Omental fat pad (tissue), 4 donors: ENCODE results near the gene CIDEC. TPM values are rescaled to one million over a fixed set of nuclear protein-coding genes. Genes with fewer than 3 reads are reported as not detected.

Source experiments
- ATAC-seq: fragments of 150-250 bp; one replicate; pipeline ENCODE4 v1.9.1; 2016; ENCODE audit warnings: mild to moderate bottlenecking, moderate library complexity; ENCODE audit not compliant: low FRiP score
- DNase-seq: peaks from one replicate; pipeline ENCODE4 v3.0.0-alpha.2; 2019; ENCODE audit warnings: low spot score
- small RNA-seq: library from RNA; depleted of rRNA; stranded (forward); fragments of <200 nt; gene quantifications from one replicate; pipeline ENCODE3, GENCODE V24; 2016
- total RNA-seq, 4 donors: library from RNA; depleted of rRNA; stranded (reverse); fragments of >200 nt; gene quantifications; one replicate each; pipeline ENCODE4 v1.1.0, GENCODE V29; 2016
- TF ChIP-seq, protein P1 (sequence below), 3 donors: fragments of 450-650 bp; IDR thresholded peaks; one replicate each; pipeline ENCODE4 v1.5.1; 2016 to 2017; ENCODE audit warnings: antibody characterized with exemption in 3 of 3, mild to moderate bottlenecking in 3 of 3, moderate library complexity in 2 of 3

Gene CIDEC
- total RNA-seq, 4 donors from 2014 or later: 318 to 1,481 (median 713) TPM

DNA sequence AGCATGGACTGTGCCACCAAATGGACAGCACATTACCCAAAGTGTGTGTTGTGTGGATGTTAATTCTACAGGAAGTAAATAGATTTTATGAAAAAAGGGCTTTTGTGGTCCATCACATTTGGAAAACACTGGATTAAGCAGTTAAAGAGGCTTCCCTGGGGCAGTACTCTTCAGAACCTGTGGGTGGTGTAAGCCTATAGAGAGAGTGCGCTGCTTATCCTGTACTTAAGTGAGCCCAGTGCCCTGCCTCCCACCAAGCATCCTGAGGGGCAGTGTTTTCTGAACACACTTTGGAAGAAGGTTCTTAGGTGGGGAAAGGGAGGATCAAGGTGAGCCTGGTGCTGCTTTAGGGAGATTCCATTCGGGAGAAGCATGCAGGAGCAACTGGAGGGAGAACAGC, 59.1 kb downstream of the CIDEC start:
- TF ChIP-seq, protein P1, sequence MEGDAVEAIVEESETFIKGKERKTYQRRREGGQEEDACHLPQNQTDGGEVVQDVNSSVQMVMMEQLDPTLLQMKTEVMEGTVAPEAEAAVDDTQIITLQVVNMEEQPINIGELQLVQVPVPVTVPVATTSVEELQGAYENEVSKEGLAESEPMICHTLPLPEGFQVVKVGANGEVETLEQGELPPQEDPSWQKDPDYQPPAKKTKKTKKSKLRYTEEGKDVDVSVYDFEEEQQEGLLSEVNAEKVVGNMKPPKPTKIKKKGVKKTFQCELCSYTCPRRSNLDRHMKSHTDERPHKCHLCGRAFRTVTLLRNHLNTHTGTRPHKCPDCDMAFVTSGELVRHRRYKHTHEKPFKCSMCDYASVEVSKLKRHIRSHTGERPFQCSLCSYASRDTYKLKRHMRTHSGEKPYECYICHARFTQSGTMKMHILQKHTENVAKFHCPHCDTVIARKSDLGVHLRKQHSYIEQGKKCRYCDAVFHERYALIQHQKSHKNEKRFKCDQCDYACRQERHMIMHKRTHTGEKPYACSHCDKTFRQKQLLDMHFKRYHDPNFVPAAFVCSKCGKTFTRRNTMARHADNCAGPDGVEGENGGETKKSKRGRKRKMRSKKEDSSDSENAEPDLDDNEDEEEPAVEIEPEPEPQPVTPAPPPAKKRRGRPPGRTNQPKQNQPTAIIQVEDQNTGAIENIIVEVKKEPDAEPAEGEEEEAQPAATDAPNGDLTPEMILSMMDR (IDR thresholded peaks at IDR 0.05): no peak
- ATAC-seq (no peak), DNase-seq (no peak)

DNA sequence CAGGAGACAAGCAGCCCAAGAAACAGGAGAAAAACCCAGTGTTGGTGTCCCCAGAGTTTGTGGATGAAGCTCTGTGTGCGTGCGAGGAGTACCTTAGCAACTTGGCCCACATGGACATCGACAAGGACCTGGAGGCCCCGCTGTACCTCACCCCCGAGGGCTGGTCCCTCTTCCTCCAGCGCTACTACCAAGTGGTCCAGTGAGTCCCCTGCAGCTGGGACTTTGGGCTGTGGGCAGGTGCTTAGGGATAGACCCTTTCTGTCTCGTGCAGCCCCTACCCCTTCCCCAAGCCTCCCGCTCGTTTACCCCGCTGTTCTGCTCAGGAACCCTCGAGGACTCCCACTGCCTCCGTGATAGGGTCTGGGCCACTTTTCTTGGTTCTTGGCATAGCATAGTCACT, 59.5 kb downstream of the CIDEC start:
- no peak for ATAC-seq
- TF ChIP-seq, protein P1 (IDR thresholded peaks at IDR 0.05): no peak

DNA sequence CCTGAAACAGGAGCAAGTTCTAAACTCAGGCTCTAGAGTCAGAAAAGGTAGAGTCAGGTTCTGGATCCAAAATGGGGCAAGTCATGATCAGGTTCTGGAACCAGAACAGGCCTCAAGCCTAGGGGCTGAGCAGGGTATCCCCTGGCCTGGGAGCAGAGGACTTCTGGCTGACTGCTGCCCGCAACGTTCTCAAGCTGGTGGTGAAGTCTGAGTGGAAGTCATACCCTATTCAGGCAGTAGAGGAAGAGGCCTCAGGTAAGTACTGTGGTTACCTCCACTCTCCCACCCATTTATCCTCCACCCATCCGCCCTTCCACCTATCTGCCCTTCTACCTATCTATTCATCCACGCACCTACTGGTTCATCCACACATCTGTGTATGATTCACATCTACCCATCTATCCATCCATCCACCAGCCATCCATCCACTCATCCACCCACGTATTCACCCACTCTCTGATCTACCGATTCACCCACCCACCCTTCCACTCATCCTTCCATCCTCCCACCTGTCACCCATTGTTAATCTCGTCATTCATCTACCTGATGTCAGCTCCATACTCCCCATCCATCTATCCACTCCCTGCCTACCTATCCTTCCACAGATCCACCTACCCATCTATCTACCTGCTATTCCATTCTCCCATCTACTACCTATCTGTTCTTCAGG, 61.3 kb downstream of the CIDEC start:
- TF ChIP-seq, protein P1 (IDR thresholded peaks at IDR 0.05): no peak
- ATAC-seq: no peak
- DNase-seq: no peak

More for the DNA sequence above, 59.5 kb downstream of the CIDEC start:
- DNase-seq: no peak

DNA sequence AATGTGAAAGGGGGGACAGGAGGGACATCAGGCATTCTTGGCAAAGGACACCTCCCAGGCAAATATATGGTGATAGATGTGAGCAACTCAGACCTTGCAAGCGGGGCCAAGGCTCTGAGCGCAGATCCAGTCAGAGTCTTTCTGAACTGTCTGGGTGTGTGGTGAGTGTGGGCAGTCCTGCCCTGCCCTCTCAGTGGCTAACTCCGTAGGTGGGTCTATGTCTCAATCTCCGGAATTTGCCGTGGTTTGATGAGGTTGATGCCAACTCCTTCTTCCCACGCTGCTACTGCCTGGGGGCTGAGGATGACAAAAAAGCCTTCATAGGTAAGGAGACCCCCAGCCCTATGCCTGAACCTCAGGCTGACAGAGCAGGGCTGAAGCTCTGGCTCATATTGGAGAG, 62.6 kb downstream of the CIDEC start:
- DNase-seq: no peak
- TF ChIP-seq, protein P1 (IDR thresholded peaks at IDR 0.05): no peak

More for the DNA sequence above, 62.6 kb downstream of the CIDEC start:
- ATAC-seq: no peak

Small RNA genes within 50 kb of the gene (small RNA-seq; reads per million reads assigned to genes)
- not detected for gene RNU6-882P

Other genes starting within 250 kb of the CIDEC start
- 10 to 100 TPM; 23.5 to 43.5 (median 32.4) TPM for gene MTMR14, start 230.7 kb downstream of the CIDEC start, total RNA-seq
- gene CPNE9, start 176.4 kb downstream of the CIDEC start, total RNA-seq: not detected
- gene BRPF1, start 148.5 kb downstream of the CIDEC start, total RNA-seq: 10 to 100 TPM; 15.6 to 35.7 (median 17.8) TPM
- 10 to 100 TPM; 15.6 to 27.1 (median 19.5) TPM for gene OGG1, start 130.3 kb downstream of the CIDEC start, total RNA-seq
- 100 to 1,000 TPM in 1 of 4 donors, 10 to 100 TPM in 3; 50.9 to 180 (median 77.6) TPM for gene CAMK1, start 110.3 kb downstream of the CIDEC start, total RNA-seq
- 10 to 100 TPM; 45.0 to 61.1 (median 52.2) TPM for gene TADA3, start 87.8 kb downstream of the CIDEC start, total RNA-seq
- 100 to 1,000 TPM in 3 of 4 donors, 10 to 100 TPM in 1; 99.0 to 141 (median 122) TPM for gene ARPC4, start 87.2 kb downstream of the CIDEC start, total RNA-seq
- gene TTLL3, start 70.0 kb downstream of the CIDEC start, total RNA-seq: 10 to 100 TPM; 40.4 to 91.1 (median 54.7) TPM
- gene RPUSD3, start 36.2 kb downstream of the CIDEC start, total RNA-seq: 10 to 100 TPM; 18.4 to 44.9 (median 35.4) TPM
- gene JAGN1, start 10.4 kb upstream of the CIDEC start, total RNA-seq: 10 to 100 TPM; 50.4 to 91.0 (median 75.6) TPM
- 10 to 100 TPM in 2 of 4 donors, 1 to 10 TPM in 2; 7.7 to 13.8 (median 10.3) TPM for gene IL17RE, start 22.6 kb upstream of the CIDEC start, total RNA-seq
- gene IL17RC, start 36.8 kb upstream of the CIDEC start, total RNA-seq: 10 to 100 TPM; 53.4 to 97.6 (median 58.2) TPM
- 10 to 100 TPM; 26.8 to 52.3 (median 38.4) TPM for gene CRELD1, start 53.6 kb upstream of the CIDEC start, total RNA-seq
- gene PRRT3, start 72.2 kb upstream of the CIDEC start, total RNA-seq: 1 to 10 TPM; 1.1 to 2.8 (median 1.3) TPM
- 100 to 1,000 TPM in 1 of 4 donors, 10 to 100 TPM in 3; 50.8 to 116 (median 71.5) TPM for gene EMC3, start 106.6 kb upstream of the CIDEC start, total RNA-seq
- gene FANCD2, start 146.2 kb upstream of the CIDEC start, total RNA-seq: 1 to 10 TPM; 1.7 to 3.5 (median 3.3) TPM
- not detected for gene FANCD2OS, start 228.0 kb upstream of the CIDEC start, total RNA-seq
- gene BRK1, start 235.4 kb upstream of the CIDEC start, total RNA-seq: 100 to 1,000 TPM in 1 of 4 donors, 10 to 100 TPM in 3; 88.3 to 133 (median 93.7) TPM